Activated T-cell treated with anti-CD3 and anti-CD28 coated beads for 4 hours (primary cell): ENCODE data around the gene SERINC2.
"Not testable (repeated sequence)": the region's sequence is repeated elsewhere in the genome, so short reads cannot be mapped to it uniquely, and the experiment has no call there.

Experiments used
- DNase-seq: peaks from one replicate; pipeline ENCODE4 v3.0.0-alpha.2; 2020

Gene SERINC2

DNA sequence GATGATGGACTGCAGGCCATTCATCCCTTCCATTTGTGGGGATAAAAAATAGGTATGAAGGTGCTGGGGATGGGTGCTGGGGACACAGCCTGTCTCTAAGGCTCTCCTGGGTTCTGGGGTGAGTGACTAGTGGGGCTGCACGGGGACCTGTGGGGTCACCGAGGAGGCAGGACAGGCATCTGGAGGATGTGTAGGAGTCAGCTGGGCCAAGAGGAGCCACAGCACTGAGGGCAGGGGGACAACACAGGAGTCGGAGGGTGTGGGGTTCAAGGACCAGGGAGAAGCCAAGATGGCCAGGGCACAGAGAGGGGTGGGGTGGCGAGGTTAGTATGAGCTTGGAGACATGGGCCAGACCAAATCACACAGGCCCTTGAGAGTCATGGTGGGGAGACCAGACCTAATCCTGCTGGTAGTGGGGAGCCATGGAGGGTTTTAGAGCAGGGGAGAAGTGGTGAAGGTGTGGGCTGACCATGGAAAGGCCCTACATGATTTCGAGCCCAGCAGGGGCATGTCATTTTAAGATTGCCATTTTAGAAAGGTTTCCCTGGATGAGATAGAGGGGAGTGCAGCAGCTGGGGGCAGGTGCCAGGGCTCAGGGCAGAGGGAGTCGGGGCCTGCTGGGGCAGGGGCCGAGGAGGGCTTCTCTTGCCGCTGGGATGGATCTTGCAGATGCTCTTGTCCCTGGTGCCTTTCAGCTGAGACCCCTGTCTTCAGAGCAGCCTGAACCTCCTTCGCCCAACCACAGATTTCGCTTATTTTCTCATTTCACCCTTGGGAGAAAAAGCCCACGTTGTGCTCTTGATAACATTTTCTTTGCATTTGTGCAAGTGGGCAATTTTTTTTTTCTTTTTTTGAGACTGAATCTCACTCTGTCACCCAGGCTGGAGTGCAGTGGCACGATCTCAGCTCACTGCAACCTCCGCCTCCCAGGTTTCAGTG, 22.7 kb downstream of the SERINC2 start:
- DNase-seq = no peak

GRCh38 chr1:31436596-31437432, 23.8 kb downstream of the SERINC2 start:
- no peak for DNase-seq

- no peak for DNase-seq
Measured at GRCh38 chr1:31437433-31438037, 24.5 kb downstream of the SERINC2 start.

DNA sequence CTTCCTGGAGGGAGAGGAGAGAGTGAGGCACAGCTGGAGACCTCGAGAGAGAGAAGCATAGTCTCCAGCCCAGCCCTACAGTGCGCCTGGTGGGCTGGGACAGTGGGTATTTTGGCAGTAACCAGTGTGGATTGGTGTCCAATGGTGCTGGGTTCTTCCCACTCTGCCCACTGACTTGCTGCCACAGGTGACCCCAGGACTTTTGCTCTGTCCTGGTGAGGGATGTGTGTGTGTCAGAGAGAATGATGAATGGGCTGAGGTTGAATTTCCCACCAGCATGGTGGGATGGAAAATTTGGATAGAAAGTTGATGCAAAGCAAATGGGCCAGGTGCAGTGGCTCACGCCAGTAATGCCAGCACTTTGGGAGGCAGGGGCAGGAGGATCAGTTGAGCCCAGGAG, 26.3 kb downstream of the SERINC2 start:
- DNase-seq = no peak

- no peak for DNase-seq
Measured at GRCh38 chr1:31441073-31441472, 28.1 kb downstream of the SERINC2 start.

DNA sequence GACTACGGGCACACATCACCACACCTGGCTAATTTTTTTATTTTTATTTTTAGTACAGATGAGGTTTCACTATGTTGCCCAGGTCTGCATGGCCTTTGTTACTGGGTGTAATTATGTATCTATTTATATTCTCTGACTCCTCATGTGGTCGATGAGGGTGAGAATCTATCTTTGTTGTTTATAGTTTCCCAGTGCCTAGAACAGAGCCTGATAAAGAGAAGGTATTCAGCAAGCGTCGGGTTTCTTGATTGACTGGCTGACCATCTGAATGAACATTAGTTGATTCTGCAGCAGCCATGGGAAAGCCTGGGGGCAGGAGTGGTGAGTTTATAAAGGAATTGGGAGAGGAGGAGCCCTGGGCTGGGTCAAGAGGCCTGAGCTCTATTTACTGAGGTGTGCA, 28.5 kb downstream of the SERINC2 start:
- no peak for DNase-seq

GRCh38 chr1:31441970-31442647, 29.1 kb downstream of the SERINC2 start:
- no peak for DNase-seq

GRCh38 chr1:31442648-31442994, 29.6 kb downstream of the SERINC2 start:
- no peak for DNase-seq

DNA sequence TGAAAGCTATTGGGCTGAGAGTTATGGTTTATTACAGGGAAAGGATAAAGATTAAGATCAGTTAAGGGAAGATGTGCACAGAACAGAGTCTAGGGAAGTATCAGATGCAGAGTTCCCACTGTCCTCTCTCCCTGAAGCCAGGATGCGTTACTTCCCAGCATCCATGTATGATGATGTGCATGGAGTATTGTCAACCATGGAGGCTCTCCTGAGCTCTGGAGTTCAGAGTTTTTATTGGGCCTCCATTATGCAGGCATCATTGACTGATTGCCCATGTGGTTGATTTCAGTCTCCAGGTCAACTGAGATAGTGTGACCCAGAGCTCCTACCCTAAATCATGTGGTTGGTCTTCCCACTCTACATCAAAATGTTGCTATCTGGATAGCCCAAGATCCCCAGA, 30.7 kb downstream of the SERINC2 start:
- no peak for DNase-seq

GRCh38 chr1:31444725-31445448, 31.9 kb downstream of the SERINC2 start:
- DNase-seq = no peak

- no peak for DNase-seq
Measured at GRCh38 chr1:31445951-31446350, 32.9 kb downstream of the SERINC2 start.

DNA sequence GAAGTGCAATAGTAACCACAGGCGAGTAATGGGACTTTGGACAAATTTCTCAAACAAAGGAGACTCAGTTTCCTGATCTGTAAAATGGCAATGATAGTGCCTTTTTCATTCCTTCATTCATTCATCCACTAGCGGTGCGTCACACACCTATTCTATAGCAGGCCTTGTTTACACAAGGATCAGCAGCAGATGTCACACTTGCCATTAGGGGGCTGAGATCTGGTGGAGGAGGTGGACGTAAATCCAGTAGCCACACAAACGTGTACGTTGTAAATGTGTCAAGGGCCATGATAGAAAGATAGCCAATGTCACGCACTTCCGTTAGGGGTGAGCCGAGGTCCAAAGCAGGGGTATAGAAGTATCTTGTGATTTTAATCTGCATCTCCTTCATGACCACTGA, 34.2 kb downstream of the SERINC2 start:
- DNase-seq = no peak

- no peak for DNase-seq
Measured at GRCh38 chr1:31453384-31454079, 40.5 kb downstream of the SERINC2 start.

DNA sequence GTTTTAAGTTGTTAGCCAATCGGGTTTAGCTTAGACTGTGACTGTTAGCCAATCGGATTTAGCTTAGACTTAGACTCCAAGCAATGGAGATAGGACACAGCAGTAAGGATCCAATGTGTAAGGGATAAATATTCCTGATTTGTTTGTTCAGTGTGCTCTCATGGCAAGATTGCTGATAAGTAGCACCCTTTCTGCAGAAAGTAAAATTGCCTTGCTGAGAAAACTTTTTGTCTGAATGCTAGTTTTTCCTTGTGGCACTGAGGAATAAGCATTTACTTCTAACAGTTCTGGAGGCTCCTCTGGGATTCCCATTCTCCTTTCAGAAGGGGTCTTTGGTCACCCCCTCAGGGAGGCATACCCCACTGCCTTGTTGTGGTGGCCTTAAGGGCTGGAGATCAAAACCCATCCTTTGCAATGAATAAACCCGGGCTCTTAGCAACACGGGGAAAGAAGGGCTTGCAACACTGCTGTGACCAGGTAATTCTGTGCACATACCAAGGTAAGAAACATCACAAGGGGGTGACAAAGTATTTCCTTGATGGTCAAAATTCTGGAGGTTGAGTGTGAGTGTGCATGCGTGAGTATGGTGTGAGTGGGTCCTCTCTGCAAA, 45.4 kb downstream of the SERINC2 start:
- DNase-seq = no peak

DNA sequence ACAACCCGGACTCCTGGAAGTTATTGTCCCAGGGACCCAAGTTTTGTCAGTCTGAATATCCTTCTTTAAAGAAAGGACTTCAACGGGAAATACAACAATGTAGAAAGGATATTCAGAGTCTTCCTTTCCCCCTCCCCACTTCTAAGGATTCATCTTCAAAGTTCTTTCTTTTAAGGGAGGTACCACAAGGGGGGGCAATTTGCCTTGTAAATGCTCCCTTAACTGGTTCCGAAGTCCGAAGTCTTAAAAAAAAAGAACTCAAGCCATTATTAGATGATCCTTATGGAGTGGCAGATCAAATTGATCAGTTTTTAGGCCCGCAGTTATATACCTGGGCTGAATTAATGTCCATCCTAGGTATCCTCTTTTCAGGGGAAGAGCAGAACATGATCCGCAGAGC, 47.0 kb downstream of the SERINC2 start:
- DNase-seq = no peak

DNA sequence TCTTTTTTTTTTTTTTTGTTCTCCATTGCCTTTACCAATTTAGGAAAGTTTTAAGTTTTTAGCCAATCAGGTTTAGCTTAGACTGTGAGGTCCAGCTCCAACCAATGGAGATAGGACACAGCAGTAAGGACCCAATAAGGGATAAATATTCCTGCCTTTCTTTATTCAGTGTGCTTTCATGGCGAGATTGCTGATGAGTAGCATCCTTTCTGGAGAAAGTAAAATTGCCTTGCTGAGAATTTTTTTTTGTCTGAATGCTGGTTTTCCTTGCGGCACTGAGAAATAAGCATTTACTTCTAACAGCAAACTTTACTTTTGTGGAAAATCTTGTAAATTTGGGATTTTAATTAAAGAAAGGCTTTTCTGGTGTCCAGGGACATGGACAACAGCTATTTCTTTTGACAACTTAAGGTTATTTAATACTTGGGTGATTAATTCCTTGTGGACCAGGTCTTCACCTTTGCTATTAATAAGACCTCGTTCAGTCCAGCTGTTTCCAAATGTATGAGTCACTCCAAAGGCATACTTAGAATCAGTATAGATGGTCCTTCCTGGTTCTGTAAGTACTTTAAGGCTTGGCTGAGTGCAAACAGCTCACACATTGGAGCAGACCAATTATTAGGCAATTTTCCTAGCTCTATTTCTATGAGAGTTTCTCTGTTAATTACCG, 54.1 kb downstream of the SERINC2 start:
- DNase-seq = no peak

GRCh38 chr1:31470794-31471315, 57.8 kb downstream of the SERINC2 start:
- no peak for DNase-seq

DNA sequence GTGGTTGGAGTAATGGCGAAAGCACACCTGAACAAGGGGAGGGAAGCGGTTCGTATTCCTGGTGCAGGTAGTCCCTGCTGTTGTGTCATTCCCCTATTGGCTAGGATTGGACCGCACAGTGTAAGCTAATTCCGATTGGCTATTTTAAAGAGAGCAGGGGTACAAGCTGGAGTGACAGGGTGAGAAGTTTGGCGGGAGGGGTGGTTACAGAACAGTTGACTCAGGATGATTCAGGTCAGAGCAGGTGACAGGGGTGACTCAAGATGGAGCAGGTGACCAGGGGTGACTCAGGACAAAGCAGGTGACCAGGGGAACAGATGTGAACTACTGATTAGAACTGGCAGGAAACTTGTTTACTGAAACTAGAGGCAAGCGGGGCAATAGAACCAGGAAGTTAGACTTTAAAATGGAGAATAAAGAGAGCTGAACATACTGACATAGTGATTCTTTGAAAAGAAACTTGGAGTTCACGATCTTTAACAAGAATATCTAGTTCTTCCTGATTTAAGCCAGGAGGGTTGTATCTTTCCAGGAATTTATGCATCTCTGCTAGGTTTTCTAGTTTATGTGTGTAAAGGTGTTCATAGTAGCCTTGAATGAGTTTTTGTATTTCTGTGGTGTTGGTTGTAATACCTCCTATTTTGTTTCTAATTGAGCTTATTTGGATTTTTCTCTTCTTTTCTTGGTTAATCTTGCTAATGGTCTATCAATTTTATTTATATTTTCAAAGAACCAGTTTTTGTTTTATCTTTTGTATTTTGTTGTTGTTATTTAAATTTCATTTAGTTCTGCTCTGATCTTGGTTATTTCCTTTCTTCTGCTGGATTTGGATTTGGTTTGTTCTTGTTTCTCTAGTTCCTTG, 58.7 kb downstream of the SERINC2 start:
- not testable (repeated sequence) for DNase-seq

DNA sequence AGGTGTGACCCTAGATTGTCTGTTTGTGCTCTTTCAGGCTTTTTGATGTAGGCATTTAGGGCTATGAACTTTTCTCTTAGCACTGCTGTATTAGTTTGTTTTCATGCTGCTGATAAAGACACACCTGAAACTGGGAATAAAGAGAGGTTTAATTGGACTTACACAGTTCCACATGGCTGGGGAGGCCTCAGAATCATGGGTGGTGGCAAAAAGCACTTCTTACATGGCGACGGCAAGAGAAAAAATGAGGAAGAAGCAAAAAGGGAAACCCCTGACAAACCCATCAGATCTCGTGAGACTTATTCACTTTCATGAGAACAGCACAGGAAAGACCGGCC, 59.3 kb downstream of the SERINC2 start:
- not testable (repeated sequence) for DNase-seq
